ENCODE results near the gene MYO18B.

- TF ChIP-seq CTCF (IDR thresholded peaks at IDR 0.05; ENCODE audit: insufficient read depth, low read length, poor library complexity, severe bottlenecking) = no peak
- TF ChIP-seq EZH2phosphoT487 (conservative IDR thresholded peaks at IDR 0.05; ENCODE audit: low read length) = no peak
Observed at GRCh38 chr22:25701056-25701780, 40.8 kb upstream of the MYO18B start.

Data from SU-DHL-6 (cell line).